Keratinocyte (primary cell): Measurements from ENCODE around the gene EPB41L2. TPM values are rescaled to one million over a fixed set of nuclear protein-coding genes. Genes with fewer than 3 reads are reported as not detected.

Experiments used
- DNase-seq: peaks from one replicate; pipeline ENCODE4 v3.0.0-alpha.2; 2011; ENCODE audit warnings: low read depth, missing footprints, low spot score
- FAIRE-seq: peaks from 2 replicates; lab custom pipeline; 2011; peaks lifted over from hg19 to GRCh38; lab: Jason Lieb, UNC
- H2AFZ ChIP-seq: 2 replicates; pipeline ENCODE4 v1.6.0; 2012; ENCODE audit warnings: low read length, control low read depth, inconsistent platforms; ENCODE audit not compliant: control insufficient read depth
- H3K27ac ChIP-seq: 2 replicates; pipeline ENCODE4 v1.5.1; 2011; ENCODE audit warnings: low read length; ENCODE audit not compliant: control insufficient read depth, insufficient read depth
- H3K27me3 ChIP-seq: 3 replicates; pipeline ENCODE4 v1.6.0; 2011; ENCODE audit warnings: low read length; ENCODE audit not compliant: control insufficient read depth, insufficient read depth; ENCODE audit errors: extremely low read depth
- H3K36me3 ChIP-seq, 2 experiments: 2 replicates in 1 of 2; 3 replicates in 1 of 2; pipeline ENCODE4 v1.5.1; 2011; ENCODE audit warnings: low read length in 2 of 2, mild to moderate bottlenecking in 1 of 2; ENCODE audit not compliant: control insufficient read depth in 2 of 2, insufficient read depth in 2 of 2; ENCODE audit errors: extremely low read depth in 1 of 2
- H3K4me1 ChIP-seq: 3 replicates; pipeline ENCODE4 v1.5.1; 2011; ENCODE audit warnings: low read length; ENCODE audit not compliant: control insufficient read depth, insufficient read depth; ENCODE audit errors: extremely low read depth
- H3K4me2 ChIP-seq: 3 replicates; pipeline ENCODE4 v1.6.0; 2011; ENCODE audit warnings: low read depth, low read length; ENCODE audit not compliant: control insufficient read depth, insufficient read depth; ENCODE audit errors: extremely low read depth
- H3K4me3 ChIP-seq, 3 experiments: fragments of 200-600 bp in 1 of 3; sonication (generic) in 1 of 3; 2 replicates in 2 of 3; 3 replicates in 1 of 3; pipeline ENCODE4 v1.5.1; 2011 to 2016; ENCODE audit warnings: low read length in 3 of 3, mild to moderate bottlenecking in 3 of 3, control low read depth in 2 of 3, inconsistent platforms in 1 of 3, low read depth in 1 of 3, mixed read lengths in 1 of 3, mixed run types in 1 of 3, moderate library complexity in 1 of 3; ENCODE audit not compliant: control insufficient read depth in 2 of 3, insufficient read depth in 2 of 3; ENCODE audit errors: extremely low read depth in 1 of 3
- H3K79me2 ChIP-seq: 2 replicates; pipeline ENCODE4 v1.6.0; 2012; ENCODE audit warnings: low read length; ENCODE audit not compliant: control insufficient read depth, insufficient read depth
- H3K9ac ChIP-seq: 3 replicates; pipeline ENCODE4 v1.6.0; 2011; ENCODE audit warnings: low read length; ENCODE audit not compliant: control insufficient read depth, insufficient read depth; ENCODE audit errors: extremely low read depth
- H3K9me1 ChIP-seq: 3 replicates; pipeline ENCODE4 v1.6.0; 2011; ENCODE audit warnings: low read length; ENCODE audit not compliant: control insufficient read depth, insufficient read depth; ENCODE audit errors: extremely low read depth
- H3K9me3 ChIP-seq: 2 replicates; pipeline ENCODE4 v1.5.1; 2012; ENCODE audit warnings: low read depth, low read length; ENCODE audit not compliant: control insufficient read depth
- H4K20me1 ChIP-seq: 3 replicates; pipeline ENCODE4 v1.6.0; 2011; ENCODE audit warnings: low read length; ENCODE audit not compliant: control insufficient read depth, insufficient read depth; ENCODE audit errors: extremely low read depth
- EZH2 ChIP-seq: IDR thresholded peaks from one replicate; pipeline ENCODE4 v1.6.1; 2012; ENCODE audit warnings: inconsistent platforms, mild to moderate bottlenecking, low read length, moderate library complexity
- dilution Hi-C: fragments of 300-500 bp; cut with MboI; formaldehyde crosslinking; loops from one replicate; pipeline ENCODE4 v1.7.0; 2020; ENCODE audit warnings: low sequenced_read_pairs; ENCODE audit not compliant: extremely low pct_ligation_motif_present
- polyA plus RNA-seq, 5 experiments: library from polyadenylated mRNA; depleted of rRNA in 3 of 5; stranded (reverse) in 3 of 5; stranded (forward) in 1 of 5; unstranded in 1 of 5; fragments of >200 nt; gene quantifications; 1 replicate in 1 of 5; 2 replicates in 3 of 5; 3 replicates in 1 of 5; pipeline versions ENCODE4 v1.2.1 to v1.2.3, GENCODE V29; 2011 to 2012; ENCODE audit warnings: missing spikeins in 2 of 5, low read depth in 1 of 5, low replicate concordance in 1 of 5
- TF ChIP-seq, protein P1 (sequence below), 3 experiments: IDR thresholded peaks in 1 of 3; conservative IDR thresholded peaks in 1 of 3; optimal IDR thresholded peaks in 1 of 3; 2 replicates in 2 of 3; 3 replicates in 1 of 3; pipeline versions ENCODE3 to v1.5.1; 2011; ENCODE audit warnings: low read length in 3 of 3, mild to moderate bottlenecking in 3 of 3, moderate library complexity in 2 of 3, control low read depth in 1 of 3, inconsistent platforms in 1 of 3; ENCODE audit not compliant: insufficient read depth in 2 of 3; ENCODE audit errors: extremely low read depth in 1 of 3

EPB41L2 gene
- polyA plus RNA-seq, 1 donor (not counting 4 experiments of a cell fraction or from before 2014, with no cell fraction given), result 22.0 TPM

DNA sequence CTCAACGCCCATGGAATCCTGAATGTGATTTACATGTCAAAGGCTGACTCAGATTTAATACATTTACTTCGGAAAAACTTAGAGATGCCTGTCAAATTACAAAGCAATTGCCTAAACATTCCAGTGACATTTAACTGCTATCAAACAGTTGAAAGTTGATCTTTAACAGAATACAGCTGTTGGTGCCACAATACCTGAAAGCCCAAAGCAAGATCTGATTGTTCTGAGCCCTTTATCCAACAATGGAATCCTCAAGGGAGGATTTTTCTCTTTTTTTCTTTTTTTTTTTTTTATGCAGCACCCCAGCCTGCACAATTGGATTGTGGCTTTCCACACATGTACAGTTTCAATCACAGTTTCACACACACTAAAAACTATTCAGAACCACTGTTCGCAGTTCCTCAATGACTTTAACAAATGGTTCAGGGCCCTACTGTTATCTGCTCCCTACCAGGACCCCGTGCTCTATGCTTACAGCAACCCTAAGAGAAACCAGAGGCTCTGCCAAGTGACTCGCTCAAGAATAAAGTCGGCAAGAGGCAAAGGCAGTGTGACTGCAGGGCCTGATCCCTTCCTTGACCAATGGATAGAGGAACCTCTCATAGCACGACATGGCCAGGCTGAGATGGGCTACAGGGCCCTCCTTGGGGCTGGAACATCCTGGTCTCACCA lies 33.3 kb downstream of the EPB41L2 start:
- no peak for DNase-seq
- dilution Hi-C loops, result no loop called here
- H3K79me2 ChIP-seq, result no peaks in the 10 kb centered on the region

GRCh38 chr6:131027326-131027725 lies 35.7 kb downstream of the EPB41L2 start:
- Histone ChIP-seq H3K4me3 (no peak overlapping the region), H3K9ac (no peak overlapping the region), H3K4me1 (peaks cover 13% of the 10 kb centered on the region), H3K4me2 (no peak overlapping the region), H3K27ac (no peak overlapping the region), H3K9me3 (no peaks in the 10 kb centered on the region), H4K20me1 (no peaks in the 10 kb centered on the region), H3K27me3 (no peaks in the 10 kb centered on the region), H2AFZ (no peak overlapping the region), H3K36me3 (no peaks in the 10 kb centered on the region), H3K9me1 (no peaks in the 10 kb centered on the region), H3K79me2 (no peaks in the 10 kb centered on the region)
- dilution Hi-C loops, result no loop called here
- DNase-seq (no peak), FAIRE-seq (no peak)
- no peak for TF ChIP-seq EZH2
- TF ChIP-seq, protein P1, sequence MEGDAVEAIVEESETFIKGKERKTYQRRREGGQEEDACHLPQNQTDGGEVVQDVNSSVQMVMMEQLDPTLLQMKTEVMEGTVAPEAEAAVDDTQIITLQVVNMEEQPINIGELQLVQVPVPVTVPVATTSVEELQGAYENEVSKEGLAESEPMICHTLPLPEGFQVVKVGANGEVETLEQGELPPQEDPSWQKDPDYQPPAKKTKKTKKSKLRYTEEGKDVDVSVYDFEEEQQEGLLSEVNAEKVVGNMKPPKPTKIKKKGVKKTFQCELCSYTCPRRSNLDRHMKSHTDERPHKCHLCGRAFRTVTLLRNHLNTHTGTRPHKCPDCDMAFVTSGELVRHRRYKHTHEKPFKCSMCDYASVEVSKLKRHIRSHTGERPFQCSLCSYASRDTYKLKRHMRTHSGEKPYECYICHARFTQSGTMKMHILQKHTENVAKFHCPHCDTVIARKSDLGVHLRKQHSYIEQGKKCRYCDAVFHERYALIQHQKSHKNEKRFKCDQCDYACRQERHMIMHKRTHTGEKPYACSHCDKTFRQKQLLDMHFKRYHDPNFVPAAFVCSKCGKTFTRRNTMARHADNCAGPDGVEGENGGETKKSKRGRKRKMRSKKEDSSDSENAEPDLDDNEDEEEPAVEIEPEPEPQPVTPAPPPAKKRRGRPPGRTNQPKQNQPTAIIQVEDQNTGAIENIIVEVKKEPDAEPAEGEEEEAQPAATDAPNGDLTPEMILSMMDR (optimal IDR thresholded peaks at IDR 0.05 in 1 of 3, IDR thresholded peaks at IDR 0.05 in 1 of 3, conservative IDR thresholded peaks at IDR 0.05 in 1 of 3; ENCODE audit: extremely low read depth in 1 of 3, insufficient read depth in 2 of 3, low read length in 3 of 3), result no peak

More for the DNA sequence above, 33.3 kb downstream of the EPB41L2 start:
- no peaks in the 10 kb centered on the region for H3K27me3 ChIP-seq
- no peaks in the 10 kb centered on the region for H4K20me1 ChIP-seq
- FAIRE-seq, result no peak
- H3K9me3 ChIP-seq, result no peaks in the 10 kb centered on the region
- no peak overlapping the region for H3K4me2 ChIP-seq
- peaks cover 6% of the 10 kb centered on the region for H3K4me1 ChIP-seq
- TF ChIP-seq EZH2, result no peak
- TF ChIP-seq, protein P1 (optimal IDR thresholded peaks at IDR 0.05 in 1 of 3, IDR thresholded peaks at IDR 0.05 in 1 of 3, conservative IDR thresholded peaks at IDR 0.05 in 1 of 3; ENCODE audit: extremely low read depth in 1 of 3, insufficient read depth in 2 of 3, low read length in 3 of 3), result no peak
- no peaks in the 10 kb centered on the region for H3K36me3 ChIP-seq
- no peak overlapping the region for H3K9ac ChIP-seq
- H3K4me3 ChIP-seq, result no peak overlapping the region
- H3K9me1 ChIP-seq, result no peaks in the 10 kb centered on the region
- no peak overlapping the region for H2AFZ ChIP-seq
- H3K27ac ChIP-seq, result no peak overlapping the region
